NT2/D1 (cell line): ENCODE measurements around the gene DESI2.
"Not testable (repeated sequence)": the region's sequence is repeated elsewhere in the genome, so short reads cannot be mapped to it uniquely, and the experiment has no call there.

Experiments
- SUZ12 ChIP-seq: IDR thresholded peaks from 2 replicates; pipeline ENCODE4 v1.6.1; 2011; ENCODE audit not compliant: insufficient read length, insufficient read depth; ENCODE audit errors: extremely low read depth
- ZNF274 ChIP-seq: IDR thresholded peaks from 2 replicates; pipeline ENCODE4 v1.6.1; 2011; ENCODE audit warnings: mild to moderate bottlenecking, low read depth, low read length

DNA sequence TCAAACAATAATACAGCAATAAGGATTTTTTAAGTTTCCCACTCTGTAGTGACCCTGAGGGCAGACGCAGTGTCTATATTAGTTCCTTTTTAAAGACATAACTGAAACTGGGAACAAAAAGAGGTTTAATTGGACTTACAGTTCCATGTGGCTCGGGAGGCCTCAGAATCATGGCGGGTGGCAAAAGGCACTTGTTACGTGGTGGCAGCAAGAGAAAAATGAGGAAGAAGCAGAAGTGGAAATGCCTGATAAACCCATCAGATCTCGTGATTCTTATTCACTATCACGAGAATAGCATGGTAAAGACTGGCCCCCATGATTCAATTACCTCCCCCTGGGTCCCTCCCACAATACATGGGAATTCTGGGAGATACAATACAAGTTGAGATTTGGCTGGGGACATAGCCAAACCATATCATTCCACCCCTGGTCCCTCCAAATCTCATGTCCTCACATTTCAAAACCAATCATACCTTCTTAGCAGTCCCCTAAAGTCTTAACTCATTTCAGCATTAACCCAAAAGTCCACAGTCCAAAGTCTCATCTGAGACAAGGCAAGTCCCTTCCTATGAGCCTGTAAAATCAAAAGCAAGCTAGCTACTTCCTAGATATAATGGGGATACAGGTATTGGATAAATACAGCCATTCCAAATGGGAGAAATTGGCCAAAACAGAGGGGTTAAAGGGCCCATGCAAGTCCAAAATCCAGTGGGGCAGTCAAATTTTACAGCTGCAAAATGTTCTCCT is 13.9 kb downstream of the DESI2 start:
- not testable (repeated sequence) for TF ChIP-seq SUZ12, ZNF274
